NCI-H2196 treated with DMSO at 0.1 percent for 48 hours (cell line): Measurements from ENCODE around the gene FGD3.

Source experiments
- DNase-seq: peaks from one replicate; lab custom pipeline; 2025; ENCODE audit not compliant: unreplicated experiment; lab: John Stamatoyannopoulos, UW

Gene FGD3

DNA sequence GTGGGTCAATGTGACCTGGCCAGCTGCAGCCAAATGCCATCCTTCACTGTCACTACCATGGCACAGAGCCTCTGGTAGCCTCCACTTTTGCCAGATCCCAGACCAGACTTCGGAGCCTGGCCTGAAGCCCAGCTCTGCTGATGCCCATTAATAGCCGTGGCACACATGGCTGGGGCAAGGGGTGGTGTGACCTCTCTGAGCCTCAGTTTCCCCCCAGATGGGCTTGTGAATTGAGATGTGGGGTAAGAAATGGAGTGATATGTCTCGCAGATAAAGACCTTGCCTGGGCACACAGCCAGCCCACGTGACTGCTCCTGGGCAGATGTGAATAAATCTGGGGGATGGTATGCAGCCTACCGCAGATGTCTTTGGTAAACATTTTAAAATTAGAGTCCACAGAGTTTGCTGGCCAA is 125.1 kb downstream of the FGD3 start:
- no peak for DNase-seq

DNA sequence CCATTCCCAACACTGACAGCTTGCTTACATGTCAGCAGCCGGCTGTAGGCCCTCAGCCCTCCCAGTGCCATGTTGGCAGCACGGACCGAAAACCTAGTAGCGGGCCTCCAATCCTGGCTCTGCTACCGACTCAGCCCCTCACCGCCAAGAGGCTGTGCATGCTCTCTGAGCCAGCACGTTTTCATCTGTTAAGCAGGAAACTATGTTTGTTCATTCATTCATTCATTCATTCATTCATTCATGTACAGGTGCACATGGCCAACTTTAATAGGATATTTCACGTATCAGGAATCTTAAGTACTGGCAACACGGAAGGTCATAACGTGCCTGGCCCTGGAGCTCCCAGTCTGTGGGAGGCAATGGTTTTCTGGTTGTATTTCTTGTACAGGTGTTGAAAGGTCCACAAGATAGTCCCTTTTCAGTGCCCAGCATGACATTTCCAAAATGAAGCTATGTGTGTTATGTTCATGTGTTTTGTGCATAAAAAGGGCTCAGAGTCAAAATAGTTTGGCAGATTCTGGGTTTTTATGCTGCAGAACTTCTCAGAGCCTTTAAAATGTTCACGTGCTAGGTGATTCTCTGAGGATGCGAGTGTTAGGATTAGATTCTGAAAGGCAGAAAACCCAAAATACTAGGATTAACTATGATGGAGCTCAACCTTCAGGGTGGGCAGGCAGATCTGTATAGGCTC is 128.9 kb downstream of the FGD3 start:
- DNase-seq, result no peak

- DNase-seq, result no peak
These were observed 129.4 kb downstream of the FGD3 start for GRCh38 chr9:93076792-93077128.

DNA sequence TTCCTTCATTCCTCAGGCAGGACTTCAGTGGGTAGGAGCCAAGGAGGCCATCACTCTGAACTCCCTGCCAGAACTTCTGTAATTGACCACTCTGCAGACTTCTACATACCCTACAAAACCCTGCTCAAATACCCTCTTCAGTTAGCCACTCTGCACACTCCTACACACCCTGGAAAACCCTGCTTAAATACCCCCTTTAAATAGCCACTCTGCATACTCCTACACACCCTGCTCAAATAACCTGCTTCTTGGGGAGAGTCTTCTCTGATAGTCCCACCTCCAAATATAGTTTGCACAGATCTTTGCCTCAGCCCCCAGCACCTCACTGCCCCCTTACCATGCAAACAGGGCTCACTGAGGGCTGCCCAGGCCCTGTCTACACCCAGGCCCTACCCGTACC is 130.0 kb downstream of the FGD3 start:
- DNase-seq, result no peak

- no peak for DNase-seq
These were observed 130.5 kb downstream of the FGD3 start for GRCh38 chr9:93077811-93078210.

DNA sequence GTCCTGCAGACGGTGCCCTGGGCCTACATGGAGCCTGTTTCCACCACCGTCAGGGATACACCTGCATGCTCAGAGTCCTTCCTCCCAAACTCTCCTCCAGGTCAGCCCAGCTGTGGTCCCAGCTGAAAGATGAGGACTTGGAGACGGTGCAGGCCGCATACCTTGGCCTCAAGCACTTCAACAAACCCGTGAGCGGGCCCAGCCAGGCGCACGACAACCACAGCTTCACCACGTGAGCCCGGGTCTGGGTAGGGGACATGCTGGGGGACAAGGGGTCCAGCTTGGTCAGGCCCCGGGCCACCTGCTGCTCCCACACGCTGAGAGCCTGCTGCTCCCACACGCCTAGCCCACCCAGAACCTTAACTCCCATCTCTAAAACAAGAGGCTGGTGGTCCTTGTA is 132.0 kb downstream of the FGD3 start:
- DNase-seq, result no peak

- DNase-seq, result no peak
These were observed 133.1 kb downstream of the FGD3 start for GRCh38 chr9:93080406-93080805.

DNA sequence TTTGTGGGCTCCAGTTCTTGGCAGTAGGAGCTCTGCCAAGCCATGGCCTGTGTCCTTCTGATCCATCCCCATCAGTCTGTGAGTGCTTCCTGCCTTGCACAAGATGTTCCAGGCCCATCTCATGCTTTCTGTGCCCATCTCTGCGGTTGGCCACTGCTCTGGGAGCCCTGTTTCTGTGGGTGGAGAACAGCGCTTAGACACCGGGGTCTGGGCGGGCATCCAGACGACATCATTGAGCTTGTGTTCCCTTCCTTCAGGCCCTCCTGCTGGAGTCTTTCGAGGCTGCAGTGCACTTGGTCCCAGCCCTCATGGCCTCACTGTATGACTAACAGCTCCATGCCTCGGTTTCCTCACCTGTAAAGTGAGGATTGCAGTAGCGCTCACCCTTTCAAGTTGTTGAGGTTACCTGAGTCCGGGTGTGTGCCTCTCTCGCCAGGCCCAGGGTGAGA is 133.8 kb downstream of the FGD3 start:
- no peak for DNase-seq

DNA sequence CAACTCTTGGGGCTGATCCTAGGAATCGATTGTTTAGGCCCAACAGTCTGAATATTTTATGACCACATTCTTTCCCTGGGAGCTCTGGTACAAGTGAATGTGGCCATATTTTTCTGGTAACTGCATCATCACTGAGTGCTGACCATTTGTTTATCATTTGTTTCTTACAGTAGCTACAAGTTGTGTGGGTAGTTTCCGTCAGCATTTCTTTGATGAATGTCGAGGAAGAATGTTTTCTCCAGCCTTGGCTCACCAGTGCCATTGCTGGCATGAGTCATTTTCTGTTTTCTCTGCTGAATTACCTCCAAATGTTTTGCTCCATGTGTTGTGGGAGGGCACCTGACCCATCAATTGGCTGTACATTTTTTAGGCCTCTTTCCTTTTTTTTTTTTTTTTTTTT is 134.6 kb downstream of the FGD3 start:
- no peak for DNase-seq

DNA sequence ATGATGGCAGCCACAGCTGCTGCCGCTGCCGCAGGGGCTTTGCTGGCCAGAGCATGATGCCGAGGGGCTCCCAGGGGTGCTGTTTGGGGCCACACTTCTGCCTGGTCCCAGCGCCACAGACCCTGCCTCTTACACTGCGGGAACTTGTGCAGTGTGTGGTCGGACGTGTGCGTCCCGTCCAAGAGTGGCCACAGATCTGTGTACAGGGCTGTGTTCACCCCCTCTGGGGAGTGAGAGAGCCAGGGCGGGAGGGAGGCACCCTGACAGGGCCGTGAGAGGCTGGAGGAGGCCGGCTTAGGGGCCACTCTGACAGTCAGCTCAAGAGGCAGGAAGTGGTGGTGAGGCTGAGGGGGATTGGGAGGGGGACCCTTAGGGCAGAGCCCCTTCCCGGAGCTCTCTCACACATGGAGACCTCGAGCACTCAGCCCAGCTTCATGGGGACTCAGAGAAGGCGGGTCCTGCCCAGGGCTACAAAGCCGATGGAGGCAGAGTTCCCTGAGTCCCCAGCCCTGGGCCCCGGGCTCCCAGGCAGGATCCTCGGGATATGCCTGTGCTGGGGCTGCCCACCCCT is 135.6 kb downstream of the FGD3 start:
- DNase-seq, result no peak

DNA sequence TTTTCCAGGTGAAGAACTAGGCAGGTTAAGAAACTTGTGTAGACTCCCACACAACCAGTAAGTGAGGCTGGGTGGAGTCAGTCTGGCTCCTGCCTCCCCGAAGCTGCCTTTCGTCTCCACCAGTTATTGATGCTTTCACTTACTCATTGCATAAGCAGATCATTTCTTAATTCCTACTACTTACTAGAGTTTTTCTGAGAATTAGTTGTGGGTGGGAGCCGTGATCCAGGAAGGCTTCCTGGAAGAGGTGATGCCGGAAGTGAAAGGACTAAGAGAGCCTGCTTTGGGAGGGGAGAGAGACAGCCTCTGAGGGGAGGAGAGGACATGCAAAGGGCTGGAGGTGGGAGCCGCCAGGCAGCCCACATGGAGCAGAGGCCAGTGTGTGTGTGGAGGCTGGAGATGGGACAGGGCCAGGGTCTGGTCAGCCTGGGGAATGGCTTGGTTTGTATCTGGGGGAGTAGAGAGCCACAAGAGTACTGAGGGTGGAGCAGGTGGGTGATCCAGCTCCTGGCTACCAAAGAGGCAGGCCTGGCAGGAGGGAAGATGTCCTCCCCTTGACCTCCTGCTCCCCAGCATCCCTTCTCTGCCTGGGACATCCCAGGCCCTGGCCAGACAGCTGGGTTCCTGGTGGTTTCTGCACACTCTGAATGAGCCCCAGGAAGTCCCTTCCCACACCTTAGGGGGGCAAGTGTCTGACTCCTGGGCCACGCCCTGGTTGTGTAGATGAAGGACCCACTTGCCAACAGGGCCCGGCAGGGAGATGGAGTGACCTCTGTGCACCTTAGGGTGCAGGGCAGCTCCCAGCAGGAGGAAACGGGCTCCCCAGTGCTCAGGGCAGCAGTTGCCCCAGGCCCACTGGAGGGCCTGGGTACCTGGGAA is 136.5 kb downstream of the FGD3 start:
- DNase-seq, result no peak

DNA sequence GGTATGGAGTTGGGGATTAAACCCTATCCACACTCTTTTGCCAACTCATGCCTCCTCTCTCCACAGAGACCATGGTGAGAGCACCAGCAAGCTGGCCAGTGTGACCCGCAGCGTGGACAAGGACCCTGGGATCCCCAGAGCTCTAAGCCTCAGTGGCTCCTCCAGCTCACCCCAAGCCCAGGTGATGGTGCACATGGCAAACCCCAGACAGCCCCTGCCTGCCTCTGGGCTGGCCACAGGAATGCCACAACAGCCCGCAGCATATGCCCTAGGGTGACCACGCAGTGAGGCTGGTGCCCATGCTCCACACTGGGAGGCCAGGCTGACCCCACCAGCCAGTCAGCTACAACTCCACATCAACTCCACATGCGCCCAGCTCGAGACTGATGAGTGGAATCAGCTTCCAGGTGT is 137.2 kb downstream of the FGD3 start:
- DNase-seq, result no peak

GRCh38 chr9:93085676-93086075 is 138.4 kb downstream of the FGD3 start:
- no peak for DNase-seq
